CD4-positive, alpha-beta T cell treated with Interleukin-6 at 100 ng/mL for 8 hours (primary cell): ENCODE results near the gene ZBTB48.
"Not testable (repeated sequence)": the region's sequence is repeated elsewhere in the genome, so short reads cannot be mapped to it uniquely, and the experiment has no call there.

Experiments used
- DNase-seq: peaks from one replicate; pipeline ENCODE4 v3.0.0-alpha.2; 2020; ENCODE audit warnings: mixed read lengths, low spot score

The ZBTB48 gene

DNA sequence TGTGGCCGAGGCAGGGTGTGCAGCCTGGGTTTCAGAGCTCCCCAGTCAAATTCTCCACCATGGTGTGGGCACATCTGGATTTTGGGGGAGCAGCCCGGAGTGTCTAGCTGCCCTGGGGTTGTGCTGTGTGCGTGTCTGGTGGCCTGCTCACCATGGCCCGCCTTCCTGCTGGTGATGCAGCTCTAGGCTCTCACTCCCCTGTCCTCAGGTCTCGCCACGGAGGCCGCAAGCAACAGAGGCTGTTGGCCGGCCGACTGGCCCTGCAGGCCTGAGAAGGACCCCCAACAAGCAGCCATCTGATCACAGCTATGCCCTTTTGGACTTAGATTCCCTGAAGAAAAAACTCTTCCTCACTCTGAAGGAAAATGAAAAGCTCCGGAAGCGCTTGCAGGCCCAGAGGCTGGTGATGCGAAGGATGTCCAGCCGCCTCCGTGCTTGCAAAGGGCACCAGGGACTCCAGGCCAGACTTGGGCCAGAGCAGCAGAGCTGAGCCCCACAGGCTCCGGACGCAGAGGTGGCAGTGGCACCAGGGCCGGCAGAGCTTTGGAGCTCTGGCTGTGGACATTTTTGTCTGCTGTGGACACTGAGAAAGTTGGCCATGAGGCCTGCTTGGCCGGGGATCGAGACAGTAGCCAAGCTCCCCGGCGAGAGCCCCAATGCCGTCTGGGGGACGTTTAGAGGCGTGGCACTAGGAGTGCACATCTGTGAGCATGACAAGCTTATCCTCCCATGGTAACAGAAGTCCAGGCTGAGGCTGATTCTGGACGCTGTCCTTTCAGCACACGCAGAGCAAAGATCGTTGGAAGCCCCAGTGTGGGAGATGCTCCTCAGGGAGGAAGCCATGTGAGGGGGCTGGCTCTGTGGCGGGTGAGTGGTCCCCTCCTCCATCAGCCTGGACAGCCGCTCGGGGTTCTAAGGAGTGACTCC is 53.1 kb downstream of the ZBTB48 start:
- no peak for DNase-seq

DNA sequence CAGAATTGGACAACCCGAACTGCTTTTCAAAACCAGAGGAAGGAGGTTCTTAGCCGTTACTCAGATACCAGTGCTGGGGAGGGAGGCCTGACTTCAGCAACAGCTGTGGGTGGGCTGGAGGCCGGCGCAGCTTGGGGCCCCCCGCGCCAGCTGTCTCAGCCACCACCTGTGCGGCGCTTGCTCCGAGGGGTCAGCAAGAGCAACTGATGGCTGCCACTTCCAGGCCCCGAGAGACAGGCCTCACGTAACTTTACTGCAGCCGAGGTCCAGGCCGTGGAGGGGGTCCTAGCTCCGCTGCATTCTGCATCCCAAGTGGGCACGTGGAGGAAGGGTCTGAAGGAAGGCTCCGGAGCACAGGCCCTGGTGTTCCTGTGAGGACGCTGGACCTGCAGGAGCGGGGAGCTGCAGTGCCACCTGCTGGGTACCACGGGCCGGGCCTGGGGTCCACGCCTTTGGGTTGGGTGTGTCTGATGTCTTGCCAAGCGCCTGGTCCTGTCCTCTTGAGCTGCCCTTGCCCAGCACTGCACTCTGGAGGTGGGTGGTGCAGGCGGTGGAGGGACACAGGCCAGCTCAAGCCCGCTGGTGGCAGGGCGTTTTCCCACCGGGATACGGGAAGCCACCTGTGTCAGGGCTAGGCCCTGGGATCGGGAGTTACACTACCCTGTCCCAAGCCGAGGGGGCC is 54.7 kb downstream of the ZBTB48 start:
- peak; percentile 19 for DNase-seq

DNA sequence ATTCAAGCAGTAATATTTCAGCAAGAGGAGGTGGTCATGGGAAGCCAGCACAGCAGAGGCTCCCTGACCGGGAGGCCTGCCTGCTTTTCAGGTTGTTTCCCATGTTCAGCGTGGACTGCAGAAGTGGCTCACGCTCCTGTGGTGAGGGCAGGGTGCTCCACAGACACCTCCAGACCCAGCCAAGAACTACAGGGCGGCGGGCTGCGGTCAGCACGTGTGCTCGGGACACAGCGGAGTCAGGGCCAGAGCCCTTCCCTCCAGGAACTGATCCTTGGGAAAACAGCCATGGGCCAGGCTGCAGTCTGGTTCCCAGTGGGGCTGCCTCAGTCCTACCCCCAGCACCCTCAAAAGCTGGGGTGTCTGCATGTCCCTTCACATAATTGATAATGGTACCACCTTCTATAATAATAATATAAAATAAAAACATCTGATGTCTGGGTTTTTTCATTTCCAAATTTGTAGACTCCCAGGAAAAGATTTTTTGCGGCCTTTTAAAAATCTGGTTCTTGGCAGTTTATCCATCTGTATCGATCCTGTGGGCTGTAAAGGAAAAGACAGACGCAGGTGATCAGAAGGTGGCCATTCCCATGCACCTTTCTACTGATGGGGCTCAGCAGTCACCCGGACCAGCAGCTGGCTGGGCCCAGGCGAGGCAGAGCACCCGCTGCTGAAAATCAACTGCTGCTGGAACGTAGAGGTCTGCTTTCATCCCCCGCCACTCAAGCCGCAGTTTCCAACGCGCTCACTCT is 55.5 kb downstream of the ZBTB48 start:
- no peak for DNase-seq

DNA sequence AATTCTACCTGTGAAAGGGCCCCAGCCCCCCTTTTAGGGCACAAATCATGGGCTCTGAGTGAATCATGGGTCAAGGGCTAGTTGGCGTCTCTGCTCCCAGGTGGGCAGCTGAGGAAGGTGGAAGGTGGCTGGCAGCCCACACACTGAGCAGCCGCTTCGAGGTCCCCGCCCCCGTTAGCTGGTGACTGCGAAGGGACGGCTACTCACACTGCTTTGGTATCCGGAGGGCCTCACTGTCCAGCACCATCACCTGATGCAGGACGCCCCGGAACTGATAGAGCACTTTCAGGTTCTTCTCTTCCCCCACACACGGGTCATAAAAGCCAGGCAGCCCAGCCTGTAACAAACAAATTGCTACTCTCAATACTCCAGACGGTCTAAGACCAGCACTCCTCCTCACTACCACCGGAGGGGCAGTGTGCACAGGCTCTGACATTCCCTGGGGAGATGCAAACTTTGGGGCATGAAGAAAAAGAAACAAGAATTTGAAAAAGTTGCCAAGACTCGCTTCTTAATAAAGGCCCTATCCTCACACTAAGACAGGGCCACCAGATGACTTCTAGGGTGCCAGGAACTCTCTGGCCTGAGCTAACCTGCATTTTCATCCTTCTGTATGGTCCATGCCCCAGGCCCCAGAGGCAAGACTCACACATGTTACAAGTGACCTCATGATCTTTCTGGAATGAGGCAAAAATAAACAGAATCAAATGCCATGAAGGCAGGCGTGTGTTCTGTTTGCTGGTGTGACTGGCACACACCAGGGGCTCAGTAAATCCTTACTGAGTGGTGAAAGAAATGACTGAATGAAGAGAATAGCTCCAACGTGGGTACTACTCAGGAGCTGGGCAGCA is 56.3 kb downstream of the ZBTB48 start:
- DNase-seq, result no peak

DNA sequence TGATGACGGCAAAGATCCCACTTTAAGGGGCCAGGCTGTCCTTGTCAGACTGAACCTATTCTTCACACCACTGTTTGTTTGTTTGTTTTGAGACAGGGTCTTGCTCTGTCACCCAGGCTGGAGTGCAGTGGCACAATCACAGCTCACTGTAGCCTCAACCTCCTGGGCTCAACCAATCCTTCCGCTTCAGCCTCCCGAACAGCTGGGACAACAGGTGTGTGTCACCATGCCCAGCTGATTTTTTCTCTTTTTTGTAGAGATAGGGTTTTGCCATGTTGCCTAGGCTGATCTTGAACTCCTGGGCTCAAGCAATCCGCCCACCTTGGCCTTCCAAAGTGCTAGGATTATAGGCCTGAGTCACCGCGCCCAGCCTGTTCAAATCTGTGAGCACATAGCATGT is 57.0 kb downstream of the ZBTB48 start:
- DNase-seq, result not testable (repeated sequence)

DNA sequence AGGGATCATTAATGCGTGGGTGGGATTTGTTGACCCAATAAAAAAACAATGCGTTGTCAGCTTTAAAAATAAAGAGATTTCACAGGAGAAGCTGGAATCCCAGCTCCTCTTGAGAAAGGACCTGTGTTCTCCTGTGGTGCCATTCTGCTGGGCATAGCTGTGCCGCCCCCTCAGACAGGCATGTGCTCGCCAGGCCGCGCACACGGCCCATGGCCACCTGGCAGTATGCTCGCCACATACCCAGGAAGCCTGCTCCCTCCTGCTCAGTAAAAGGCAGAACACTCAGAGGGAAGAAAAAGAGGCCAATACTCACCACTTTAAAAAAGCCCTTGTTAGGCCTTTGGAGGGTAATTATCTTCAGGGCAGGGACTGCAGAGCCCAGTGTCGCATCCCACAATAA is 58.0 kb downstream of the ZBTB48 start:
- DNase-seq, result no peak

DNA sequence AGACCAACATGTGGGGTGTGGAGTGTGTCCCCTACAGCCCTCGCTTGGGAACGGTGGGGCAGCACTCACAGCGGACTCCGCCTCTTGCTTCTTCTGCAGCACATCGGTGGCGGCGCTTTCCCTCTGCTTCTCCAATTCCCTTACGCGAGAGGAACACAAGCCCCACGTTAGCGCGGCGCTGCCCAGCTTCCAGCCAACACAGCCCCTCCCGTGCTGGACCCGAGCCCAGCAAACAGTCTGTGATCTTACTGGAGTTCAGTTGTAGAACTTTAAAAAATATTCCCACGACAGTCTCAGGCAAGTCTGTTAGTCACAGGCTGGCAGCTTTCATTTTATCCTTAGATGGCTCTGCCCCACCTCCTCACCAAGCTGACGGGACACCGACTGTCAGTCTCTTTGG is 58.4 kb downstream of the ZBTB48 start:
- DNase-seq, result no peak
